ENCODE measurements around the gene DUSP8.

DUSP8 gene

DNA sequence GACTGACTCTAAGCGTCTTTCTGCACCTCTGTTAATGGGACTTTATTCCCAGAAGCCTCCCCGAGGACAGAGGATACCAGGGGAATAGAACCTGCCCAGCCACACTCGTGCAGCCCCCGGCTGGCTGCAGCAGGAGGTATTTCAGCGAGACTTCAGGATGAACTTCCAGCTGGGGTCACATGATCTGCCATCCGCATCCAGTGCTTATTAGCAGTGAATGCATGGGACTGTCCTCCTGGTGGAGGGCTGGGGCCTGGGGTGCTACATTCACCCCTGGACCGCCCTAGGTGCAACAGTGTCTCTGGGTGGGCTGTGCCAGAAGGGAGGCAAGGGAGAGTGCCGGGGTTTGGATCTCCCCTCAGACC is 1.6 kb downstream of the DUSP8 start:
- Mint-ChIP-seq H3K27me3 (ENCODE audit: low read depth) (peaks cover 59% of the 10 kb centered on the region), H3K4me1 (no peaks in the 10 kb centered on the region), H3K36me3 (ENCODE audit: low read depth) (no peaks in the 10 kb centered on the region), H3K9me3 (no peaks in the 10 kb centered on the region), H3K4me3 (peak overlapping the region; percentile 47 to 70 (median 70)), H3K27ac (peak overlapping the region in 1 of 3 experiments; percentile 61)
- TF ChIP-seq, protein P1, sequence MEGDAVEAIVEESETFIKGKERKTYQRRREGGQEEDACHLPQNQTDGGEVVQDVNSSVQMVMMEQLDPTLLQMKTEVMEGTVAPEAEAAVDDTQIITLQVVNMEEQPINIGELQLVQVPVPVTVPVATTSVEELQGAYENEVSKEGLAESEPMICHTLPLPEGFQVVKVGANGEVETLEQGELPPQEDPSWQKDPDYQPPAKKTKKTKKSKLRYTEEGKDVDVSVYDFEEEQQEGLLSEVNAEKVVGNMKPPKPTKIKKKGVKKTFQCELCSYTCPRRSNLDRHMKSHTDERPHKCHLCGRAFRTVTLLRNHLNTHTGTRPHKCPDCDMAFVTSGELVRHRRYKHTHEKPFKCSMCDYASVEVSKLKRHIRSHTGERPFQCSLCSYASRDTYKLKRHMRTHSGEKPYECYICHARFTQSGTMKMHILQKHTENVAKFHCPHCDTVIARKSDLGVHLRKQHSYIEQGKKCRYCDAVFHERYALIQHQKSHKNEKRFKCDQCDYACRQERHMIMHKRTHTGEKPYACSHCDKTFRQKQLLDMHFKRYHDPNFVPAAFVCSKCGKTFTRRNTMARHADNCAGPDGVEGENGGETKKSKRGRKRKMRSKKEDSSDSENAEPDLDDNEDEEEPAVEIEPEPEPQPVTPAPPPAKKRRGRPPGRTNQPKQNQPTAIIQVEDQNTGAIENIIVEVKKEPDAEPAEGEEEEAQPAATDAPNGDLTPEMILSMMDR (IDR thresholded peaks at IDR 0.05; ENCODE audit: unreplicated experiment in 3 of 3): no peak

DNA sequence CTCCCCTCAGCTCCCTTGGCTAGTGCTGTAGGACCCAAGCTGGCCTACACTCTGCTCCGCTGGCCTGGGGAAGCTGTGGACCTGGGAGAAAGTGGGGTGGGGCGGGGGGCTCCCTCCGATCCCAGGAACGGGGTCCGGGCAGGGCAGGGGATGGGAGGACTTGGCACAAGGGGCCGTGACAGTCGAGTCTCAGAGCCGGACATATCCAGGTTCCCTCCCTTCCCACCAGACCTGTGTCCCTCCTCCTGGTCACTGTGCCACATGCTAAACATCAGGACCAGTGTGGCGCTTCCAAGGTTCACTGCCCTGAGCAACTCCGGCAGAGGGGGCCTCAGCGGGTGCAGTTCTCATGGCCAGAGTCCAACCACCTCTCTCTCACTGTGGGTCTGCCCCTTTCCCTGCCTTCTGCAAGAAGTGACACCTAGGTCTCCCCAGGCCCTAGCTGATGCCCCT is 2.0 kb downstream of the DUSP8 start:
- Mint-ChIP-seq H3K9me3 (no peaks in the 10 kb centered on the region), H3K27me3 (ENCODE audit: low read depth) (peaks cover 55% of the 10 kb centered on the region), H3K4me1 (no peaks in the 10 kb centered on the region), H3K36me3 (ENCODE audit: low read depth) (no peaks in the 10 kb centered on the region), H3K4me3 (peak overlapping the region; percentile 47 to 70 (median 70)), H3K27ac (peak overlapping the region in 1 of 3 experiments; percentile 61)
- TF ChIP-seq, protein P1 (IDR thresholded peaks at IDR 0.05; ENCODE audit: unreplicated experiment in 3 of 3): no peak

DNA sequence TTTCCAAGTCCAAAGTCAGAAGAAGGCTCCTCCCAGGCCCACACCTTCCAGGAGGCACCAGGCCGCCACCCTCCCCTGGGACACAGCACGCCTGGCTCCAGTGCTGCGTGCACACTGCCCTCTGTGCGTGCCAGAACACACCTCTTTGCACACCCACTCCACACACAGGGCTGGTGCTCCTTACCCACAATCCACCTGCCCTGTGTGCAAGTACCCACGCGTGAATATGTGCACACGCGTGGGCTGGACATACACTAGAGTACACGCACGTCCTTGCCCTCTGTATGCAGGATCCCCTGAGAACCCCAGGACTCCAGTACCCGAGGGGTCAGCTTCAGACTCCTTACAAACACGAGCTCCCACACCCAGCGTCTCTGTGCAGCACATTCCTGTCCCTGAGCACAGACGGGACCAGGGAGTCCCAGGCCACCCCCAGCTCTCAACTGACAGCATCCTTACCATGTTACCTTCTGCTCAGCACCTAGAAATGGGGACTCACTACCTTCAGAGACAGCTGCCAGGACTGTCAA is 2.8 kb downstream of the DUSP8 start:
- no peaks in the 10 kb centered on the region for H3K4me1 Mint-ChIP-seq

DNA sequence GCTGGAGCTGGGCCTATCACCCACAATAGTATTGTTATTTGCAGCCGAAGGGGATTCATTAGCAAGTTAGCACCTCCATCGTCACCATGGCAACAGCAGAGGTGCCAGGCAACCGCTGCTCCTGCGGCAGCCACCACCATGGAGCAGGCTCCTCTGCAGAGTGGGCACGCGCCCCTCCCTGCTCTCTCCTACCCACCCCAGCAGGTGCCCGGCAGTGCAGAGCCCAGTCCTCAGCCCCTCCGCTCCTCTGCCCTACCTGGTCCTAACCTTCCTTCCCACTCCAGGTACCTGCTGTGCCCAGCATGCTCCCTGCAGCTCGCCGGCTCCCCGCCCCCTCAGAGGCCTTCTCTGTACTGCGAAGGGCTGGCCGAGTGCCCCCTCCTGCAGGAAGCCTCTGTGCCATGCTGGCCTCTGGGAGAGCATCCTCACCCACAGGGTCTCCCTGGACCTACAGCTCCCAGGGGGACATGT is 3.6 kb downstream of the DUSP8 start:
- Mint-ChIP-seq H3K27me3 (ENCODE audit: low read depth) (peaks cover 44% of the 10 kb centered on the region), H3K4me3 (no peak overlapping the region), H3K27ac (no peak overlapping the region), H3K9me3 (no peaks in the 10 kb centered on the region), H3K4me1 (no peaks in the 10 kb centered on the region), H3K36me3 (ENCODE audit: low read depth) (no peaks in the 10 kb centered on the region)
- TF ChIP-seq, protein P1 (IDR thresholded peaks at IDR 0.05; ENCODE audit: unreplicated experiment in 3 of 3): no peak

More for the DNA sequence above, 2.8 kb downstream of the DUSP8 start:
- TF ChIP-seq, protein P1 (IDR thresholded peaks at IDR 0.05; ENCODE audit: unreplicated experiment in 3 of 3): no peak
- Mint-ChIP-seq H3K36me3 (ENCODE audit: low read depth) (no peaks in the 10 kb centered on the region), H3K9me3 (no peaks in the 10 kb centered on the region), H3K27me3 (ENCODE audit: low read depth) (peaks cover 50% of the 10 kb centered on the region), H3K4me3 (peak overlapping the region in 2 of 3 experiments; percentile 46 to 60), H3K27ac (no peak overlapping the region)

DNA sequence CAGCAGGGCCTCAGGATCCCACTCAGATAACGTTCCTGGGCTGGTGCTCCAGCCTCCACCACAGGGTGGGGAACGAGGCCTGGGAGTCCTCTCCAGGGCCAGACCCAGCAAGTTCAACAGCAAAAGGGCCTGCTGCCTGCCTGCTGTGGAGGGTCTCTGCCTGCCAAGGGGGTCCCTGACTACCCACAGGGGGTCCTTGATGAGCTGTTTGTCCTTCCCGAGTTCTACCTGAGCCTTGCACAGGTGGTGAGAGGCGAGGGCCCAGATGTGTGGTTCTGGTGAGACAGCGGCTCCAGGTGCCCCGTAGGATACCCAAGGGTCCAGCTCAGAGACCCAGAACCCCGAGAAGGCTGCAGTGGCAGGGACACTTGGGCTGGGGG is 4.4 kb downstream of the DUSP8 start:
- no peaks in the 10 kb centered on the region for H3K36me3 Mint-ChIP-seq (ENCODE audit: low read depth)
- H3K4me3 Mint-ChIP-seq: no peak overlapping the region
- peaks cover 40% of the 10 kb centered on the region for H3K27me3 Mint-ChIP-seq (ENCODE audit: low read depth)
- no peaks in the 10 kb centered on the region for H3K9me3 Mint-ChIP-seq
- no peak overlapping the region for H3K27ac Mint-ChIP-seq
- no peaks in the 10 kb centered on the region for H3K4me1 Mint-ChIP-seq
- TF ChIP-seq, protein P1 (IDR thresholded peaks at IDR 0.05; ENCODE audit: unreplicated experiment in 3 of 3): no peak

DNA sequence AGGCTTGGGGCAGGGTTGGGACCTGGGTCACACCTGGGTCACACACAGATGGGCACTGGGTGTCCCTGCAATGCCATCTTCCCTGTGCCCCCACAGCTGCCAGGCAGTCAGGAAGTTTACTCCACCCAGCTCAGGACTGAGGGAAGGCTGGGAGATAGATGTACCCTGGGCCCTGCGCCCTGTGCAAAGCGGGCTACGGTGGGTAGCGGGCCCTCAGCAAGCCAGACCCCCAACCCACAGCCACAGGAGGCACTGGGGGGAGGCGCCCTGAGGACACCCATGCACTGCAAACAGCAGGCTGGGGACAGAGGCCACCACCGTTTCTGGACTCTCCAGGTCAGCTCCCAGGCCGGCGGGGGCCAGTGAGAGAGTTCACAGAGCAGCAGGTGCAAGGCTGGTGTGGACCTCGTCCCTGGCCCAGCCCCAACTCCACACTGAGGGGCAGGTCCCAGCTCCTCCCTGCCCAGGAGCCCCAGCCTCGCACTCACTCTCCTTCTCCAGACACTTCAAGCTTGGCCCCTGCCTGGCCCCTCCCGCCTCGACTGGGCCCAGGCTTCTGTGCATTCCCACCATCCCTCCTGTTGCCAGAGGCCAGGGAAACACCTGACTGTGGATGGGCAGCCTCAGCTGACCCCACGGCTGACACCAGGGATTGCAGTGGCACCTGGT is 4.9 kb downstream of the DUSP8 start:
- Mint-ChIP-seq H3K27ac (no peak overlapping the region), H3K4me1 (no peaks in the 10 kb centered on the region), H3K9me3 (no peaks in the 10 kb centered on the region), H3K36me3 (ENCODE audit: low read depth) (no peaks in the 10 kb centered on the region), H3K27me3 (ENCODE audit: low read depth) (peaks cover 45% of the 10 kb centered on the region), H3K4me3 (no peak overlapping the region)
- TF ChIP-seq, protein P1 (IDR thresholded peaks at IDR 0.05; ENCODE audit: unreplicated experiment in 3 of 3): no peak
